H1 (cell line): ENCODE results near the gene KCNK3. TPM values are rescaled to one million over a fixed set of nuclear protein-coding genes. Genes with fewer than 3 reads are reported as not detected.

Source experiments
- MAFK ChIP-seq: IDR thresholded peaks from 2 replicates; pipeline ENCODE4 v1.6.1; 2012; ENCODE audit warnings: low read depth, mild to moderate bottlenecking, improper control_type of control experiment, low read length
- polyA plus RNA-seq, 7 experiments: library from polyadenylated mRNA; depleted of rRNA in 3 of 7; stranded (reverse) in 5 of 7; unstranded in 2 of 7; fragments of >200 nt in 5 of 7; fragments of 200-250 nt in 2 of 7; gene quantifications; 1 replicate in 5 of 7; 2 replicates in 1 of 7; 4 replicates in 1 of 7; pipeline versions ENCODE4 v1.2.1 to v1.2.3, GENCODE V29; 2011 to 2013; ENCODE audit warnings: missing spikeins in 2 of 7, mixed read lengths in 2 of 7
- total RNA-seq: library from RNA; stranded (reverse); fragmentation: NEBNext Ultra II Directional; extraction: Animal tissue kit (Norgen Biotek cat#: 25700); gene quantifications from 2 replicates; pipeline ENCODE4 v1.2.1, GENCODE V29; 2021

KCNK3 gene
- total and polyA plus RNA-seq, 2 of the 8 experiments (the other 6 are each of a cell fraction or from before 2014, with no cell fraction given) = 0.29 to 0.30 TPM

DNA sequence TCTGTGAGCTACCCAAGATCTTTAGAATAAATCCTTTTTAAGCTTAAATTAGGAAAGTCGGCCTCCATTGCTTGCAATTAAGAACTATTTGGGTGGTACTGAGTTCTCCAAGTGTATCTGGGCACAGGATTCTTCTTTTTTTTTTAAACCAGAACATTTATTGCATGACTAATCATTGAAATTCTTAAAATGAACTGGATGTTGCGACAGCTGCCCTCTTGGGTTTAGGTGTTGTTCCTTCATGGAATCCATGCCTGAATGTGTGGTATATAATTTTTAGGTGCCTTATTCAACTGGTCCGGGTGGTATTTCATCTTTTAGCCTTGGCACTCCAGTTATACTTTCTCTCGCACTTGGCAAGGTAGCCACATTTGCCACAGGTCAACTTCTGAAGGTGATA is 14.5 kb upstream of the KCNK3 start (continued):
- no peak for TF ChIP-seq MAFK
